ENCODE data around the gene EGLN1.
"Not testable (repeated sequence)": the region's sequence is repeated elsewhere in the genome, so short reads cannot be mapped to it uniquely, and the experiment has no call there.

EGLN1 gene

DNA sequence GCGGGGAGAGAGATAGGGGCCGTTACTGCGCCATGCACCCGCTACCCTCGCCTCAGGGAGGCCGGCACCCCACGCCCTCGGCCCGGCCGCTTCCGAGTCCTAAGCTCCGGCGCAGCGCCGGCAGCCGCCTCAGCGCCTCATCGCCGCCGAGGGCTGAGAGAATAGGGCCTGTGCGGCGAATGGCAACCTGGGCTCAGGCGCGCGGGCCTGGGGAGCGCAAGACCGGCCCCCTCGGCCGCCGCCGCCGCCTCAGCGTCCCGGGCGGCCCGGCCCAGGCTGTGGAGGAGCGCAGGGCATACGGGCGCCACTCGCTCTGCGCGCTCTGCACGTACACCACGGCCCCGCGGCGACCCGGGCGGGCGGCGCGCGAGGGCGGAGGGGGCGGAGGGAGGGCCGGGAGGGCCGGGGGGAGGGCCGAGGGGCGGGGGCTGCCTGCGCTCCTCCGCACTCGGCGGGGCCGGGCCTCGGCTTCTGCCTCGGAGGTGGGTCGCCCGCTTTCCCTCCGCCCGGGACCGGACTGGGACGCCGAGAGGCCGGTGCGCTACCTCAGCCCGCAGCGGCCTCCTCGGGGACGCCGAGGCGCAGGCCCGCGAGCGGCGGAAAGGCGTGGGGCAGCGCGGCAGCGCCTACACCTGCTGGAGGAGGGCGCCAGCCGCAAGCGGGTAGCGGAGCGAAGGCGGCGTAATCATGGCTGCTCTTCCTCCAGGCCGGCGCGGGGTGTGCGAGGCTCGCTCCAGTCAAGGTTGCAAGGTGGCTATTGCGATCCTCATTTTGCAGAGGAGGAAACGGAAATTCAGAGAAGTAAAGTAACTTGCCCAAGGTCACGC lies at the start of gene EGLN1:
TSS of gene EGLN1 (minus strand) at position 317 of the 827 bp plus-strand sequence. CDS start 399 bp downstream, outside the sequence.
- DNase-seq, result peak; percentile 42 to 82 (median 58)

DNA sequence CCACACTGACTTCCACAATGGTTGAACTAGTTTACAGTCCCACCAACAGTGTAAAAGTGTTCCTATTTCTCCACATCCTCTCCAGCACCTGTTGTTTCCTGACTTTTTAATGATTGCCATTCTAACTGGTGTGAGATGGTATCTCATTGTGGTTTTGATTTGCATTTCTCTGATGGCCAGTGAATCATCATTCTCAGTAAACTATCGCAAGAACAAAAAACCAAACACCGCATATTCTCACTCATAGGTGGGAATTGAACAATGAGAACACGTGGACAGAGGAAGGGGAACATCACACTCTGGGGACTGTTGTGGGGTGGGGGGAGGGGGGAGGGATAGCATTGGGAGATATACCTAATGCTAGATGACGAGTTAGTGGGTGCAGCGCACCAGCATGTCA lies 49.4 kb upstream of the EGLN1 start:
- DNase-seq, result not testable (repeated sequence)

GRCh38 chr1:231471027-231471426 lies 48.9 kb upstream of the EGLN1 start:
- not testable (repeated sequence) for DNase-seq

- no peak for DNase-seq
Observed at GRCh38 chr1:231467986-231468385, 45.9 kb upstream of the EGLN1 start.

- no peak for DNase-seq
Observed at GRCh38 chr1:231465051-231465450, 43.0 kb upstream of the EGLN1 start.

DNA sequence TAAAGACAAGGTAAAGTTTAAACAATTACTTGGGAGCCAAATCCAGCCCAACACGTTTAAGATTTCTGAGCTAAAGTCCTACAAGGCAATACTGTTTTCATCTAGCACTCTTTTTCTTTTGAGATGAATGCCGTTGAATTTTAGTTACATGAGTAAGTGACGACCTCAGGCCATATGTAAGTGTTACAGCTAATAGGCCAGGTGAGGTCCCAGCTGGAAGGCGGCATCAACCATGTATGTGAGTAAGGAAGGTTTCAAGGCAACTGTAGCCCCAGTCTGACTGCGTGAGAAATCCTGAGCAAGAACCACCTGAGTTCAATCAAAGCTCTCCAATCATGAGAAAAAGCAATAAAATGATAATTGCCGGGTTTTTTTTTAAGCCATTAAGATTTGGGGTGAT lies 41.5 kb upstream of the EGLN1 start:
- no peak for DNase-seq

GRCh38 chr1:231460614-231461013 lies 38.5 kb upstream of the EGLN1 start:
- no peak for DNase-seq

DNA sequence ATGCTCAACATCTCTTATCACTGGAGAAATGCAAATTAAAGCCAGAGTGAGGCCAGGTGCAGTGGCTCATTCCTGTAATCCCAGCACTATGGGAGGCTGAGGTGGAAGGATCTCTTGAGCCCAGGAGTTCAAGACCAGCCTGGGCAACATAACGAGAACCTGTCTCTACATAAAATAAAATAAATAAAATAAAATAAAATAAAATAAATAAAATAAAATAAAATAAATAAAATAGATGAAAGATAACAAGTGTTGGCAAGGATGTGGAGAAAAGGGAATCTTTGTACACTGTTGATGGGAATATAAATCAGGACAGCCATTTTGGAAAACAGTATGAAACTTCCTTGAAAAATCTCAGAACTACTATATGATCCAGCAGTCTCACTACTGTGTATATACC lies 37.4 kb upstream of the EGLN1 start:
- not testable (repeated sequence) for DNase-seq

GRCh38 chr1:231457956-231458355 lies 35.9 kb upstream of the EGLN1 start:
- DNase-seq, result not testable (repeated sequence)

DNA sequence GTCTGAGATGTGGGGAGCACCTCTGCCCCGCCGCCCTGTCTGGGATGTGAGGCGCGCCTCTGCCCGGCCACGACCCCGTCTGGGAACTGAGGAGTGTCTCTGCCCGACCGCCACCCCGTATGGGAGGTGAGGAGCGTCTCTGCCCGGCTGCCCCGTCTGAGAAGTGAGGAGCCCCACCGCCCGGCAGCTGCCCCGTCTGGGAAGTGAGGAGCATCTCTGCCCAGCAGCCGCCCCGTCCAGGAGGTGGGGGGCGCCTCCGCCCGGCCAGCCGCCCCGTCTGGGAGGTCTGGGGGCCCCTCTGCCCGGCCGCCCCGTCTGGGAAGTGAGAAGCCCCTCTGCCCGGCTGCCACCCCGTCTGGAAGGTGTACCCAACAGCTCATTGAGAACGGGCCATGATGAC lies 32.0 kb upstream of the EGLN1 start:
- not testable (repeated sequence) for DNase-seq

DNA sequence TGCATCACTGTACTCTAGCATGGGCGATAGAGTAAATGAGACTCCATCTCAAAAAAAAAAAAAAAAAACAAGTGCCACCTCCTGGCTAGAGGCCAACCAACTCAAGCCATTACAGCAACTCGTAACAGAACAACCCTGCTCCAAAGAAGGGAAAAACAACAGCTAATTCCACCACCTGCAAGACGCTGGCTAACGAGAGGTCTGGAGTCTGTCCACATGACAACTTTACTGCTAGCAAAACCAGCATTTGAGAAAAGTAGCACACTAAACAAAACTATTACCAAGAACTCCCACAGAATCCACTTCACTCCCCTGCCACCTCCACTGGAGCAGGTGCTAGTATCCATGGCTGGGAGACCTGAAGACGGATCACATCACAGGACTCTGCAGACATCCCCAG lies 24.1 kb upstream of the EGLN1 start:
- no peak for DNase-seq

DNA sequence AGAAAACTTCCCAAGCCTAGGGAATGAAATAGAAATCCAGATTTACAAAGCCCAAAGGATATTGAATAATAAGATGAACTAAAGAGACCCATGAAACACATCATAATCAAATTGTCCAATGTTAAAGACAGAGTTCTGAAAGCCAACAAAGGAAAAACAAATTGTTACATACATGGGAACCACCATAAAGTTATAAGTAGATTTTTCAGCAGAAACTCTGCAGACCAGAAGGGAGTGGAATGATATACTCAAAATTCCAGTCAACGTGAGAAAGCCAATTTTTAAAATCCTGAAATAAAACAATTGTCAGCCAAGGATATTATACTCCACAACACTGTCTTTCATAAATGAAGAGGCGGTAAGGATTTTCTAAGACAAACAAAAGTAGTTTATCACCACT lies 22.0 kb upstream of the EGLN1 start:
- no peak for DNase-seq

- no peak for DNase-seq
Observed at GRCh38 chr1:231443363-231443762, 21.3 kb upstream of the EGLN1 start.

DNA sequence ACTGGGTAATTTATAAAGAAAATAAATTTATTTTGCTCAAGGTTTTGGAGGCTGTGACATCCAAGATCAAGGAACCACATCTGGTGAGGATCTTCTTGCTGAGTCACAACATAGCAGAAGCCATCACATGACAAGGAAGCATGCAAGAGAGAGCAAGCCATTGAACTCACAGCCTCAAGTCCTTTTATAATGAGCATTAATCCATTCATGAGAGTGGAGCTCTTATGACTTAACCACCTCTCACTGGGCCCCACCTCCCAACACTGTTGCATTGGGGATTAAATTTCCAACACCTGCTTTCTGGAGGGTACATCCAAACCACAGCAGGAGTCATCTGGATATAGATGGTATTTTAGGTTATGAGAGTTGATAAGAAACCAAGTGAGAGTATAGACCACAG lies 20.6 kb upstream of the EGLN1 start:
- DNase-seq, result no peak

DNA sequence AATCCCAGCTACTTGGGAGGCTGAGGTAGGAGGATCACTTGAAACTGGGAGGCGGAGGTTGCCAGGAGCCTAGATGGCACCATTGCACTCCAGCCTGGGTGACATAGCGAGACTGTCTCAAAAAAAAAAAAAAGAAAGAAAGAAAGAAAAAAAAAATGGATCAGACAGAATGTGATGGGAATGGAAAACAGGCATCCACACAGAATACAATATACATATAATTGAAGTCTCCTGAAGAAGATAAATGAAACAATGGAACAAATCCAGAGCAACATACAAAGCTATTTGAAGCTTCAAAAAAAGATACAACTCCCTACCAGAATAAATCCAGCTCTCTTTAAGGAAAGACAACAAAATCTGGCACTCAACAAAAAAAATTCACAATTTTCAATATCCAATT lies 10.9 kb upstream of the EGLN1 start:
- DNase-seq, result no peak

DNA sequence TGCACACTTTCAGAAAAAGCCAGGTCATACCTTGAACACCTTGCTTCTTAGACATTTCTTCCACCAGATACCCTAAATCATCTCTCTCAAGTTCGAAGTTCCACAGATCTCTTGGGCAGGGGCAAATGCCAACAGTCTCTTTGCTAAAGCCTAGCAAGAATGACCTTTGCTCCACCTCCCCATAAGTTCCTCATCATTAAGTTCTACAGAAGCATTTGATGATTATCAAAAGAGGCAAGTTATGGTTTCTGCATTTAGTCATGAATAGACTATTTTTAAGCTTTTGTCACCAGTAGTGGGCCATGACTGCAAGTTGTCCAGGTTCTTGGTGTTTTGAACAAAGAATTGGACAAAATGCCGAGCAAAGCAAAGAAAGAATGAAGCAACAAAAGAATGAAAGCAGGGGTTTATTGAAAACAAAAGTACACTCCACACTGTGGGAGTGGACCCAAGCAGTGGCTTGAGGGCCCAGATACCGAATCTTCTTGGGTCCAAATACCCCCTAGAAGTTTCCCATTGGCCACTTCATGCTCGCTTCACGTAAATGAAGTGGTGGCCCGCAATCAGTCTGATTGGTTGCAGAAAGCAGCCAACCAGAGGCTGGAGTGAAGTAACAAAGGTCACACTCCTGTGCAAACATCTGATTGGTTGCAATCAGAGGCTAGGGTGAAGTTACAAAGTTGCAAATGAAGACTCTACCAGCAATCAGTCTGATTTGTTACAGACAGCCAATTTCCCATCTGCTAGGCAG lies 9.8 kb upstream of the EGLN1 start:
- DNase-seq, result no peak

DNA sequence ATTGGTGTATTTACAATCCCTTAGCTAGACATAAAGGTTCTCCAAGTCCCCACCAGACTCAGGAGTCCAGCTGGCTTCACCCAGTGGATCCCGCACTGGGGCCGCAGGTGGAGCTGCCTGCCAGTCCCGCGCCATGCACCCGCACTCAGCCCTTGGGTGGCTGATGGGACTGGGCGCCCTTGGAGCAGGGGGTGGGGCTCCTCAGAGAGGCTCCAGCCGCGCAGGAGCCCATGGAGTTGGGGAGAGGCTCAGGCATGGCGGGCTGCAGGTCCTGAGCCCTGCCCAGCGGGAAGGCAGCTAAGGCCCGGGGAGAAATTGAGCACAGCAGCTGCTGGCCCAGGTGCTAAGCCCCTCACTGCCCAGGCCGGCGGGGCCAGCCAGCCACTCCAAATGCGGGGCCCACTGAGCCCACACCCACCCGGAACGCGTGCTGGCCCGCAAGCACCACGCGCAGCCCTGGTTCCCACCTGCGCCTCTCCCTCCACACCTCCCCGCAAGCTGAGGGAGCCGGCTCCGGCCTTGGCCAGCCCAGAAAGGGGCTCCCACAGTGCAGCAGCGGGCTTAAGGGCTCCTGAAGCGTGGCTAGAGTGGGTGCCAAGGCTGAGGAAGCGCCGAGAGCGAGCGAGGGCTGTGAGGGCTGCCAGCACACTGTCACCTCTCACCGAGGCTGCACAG lies 8.7 kb upstream of the EGLN1 start:
- not testable (repeated sequence) for DNase-seq

DNA sequence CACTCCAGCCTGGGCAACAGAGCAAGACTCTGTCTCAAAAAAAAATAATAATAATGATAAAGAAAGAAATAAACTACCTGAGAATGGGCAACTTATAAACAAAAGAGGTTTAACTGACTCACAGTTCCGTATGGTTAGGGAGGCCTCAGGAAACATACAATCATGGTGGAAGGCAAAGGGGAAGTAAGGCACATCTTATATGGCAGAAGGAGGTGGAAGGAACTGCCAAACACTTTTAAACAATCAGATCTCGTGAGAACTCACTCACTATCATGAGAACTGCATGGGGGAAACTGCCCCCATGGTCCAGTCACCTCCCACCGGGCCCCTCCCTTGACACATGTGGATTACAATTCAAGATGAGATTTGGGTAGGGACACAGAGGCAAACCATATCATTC lies 6.3 kb upstream of the EGLN1 start:
- DNase-seq, result no peak

GRCh38 chr1:231424950-231425805 lies 3.1 kb upstream of the EGLN1 start:
- DNase-seq, result no peak

DNA sequence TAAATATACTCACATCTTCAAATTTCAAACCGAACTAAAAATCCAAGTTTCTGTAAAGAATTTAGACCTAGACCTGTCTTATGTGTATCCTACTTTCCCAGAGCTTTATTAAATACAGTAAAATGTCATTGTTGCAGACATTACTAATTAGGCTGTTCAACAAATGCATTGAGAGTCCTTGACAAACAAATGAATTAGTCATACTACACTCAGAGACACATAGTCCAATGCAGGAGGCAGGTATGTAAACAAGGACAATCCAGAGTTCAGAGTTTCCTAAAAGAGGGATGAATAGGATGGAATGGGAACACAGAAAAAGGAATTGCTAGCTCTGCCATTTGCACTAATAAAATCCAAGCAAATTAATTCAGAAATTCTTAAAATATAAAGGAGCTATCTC lies 1.6 kb upstream of the EGLN1 start:
- no peak for DNase-seq

DNA sequence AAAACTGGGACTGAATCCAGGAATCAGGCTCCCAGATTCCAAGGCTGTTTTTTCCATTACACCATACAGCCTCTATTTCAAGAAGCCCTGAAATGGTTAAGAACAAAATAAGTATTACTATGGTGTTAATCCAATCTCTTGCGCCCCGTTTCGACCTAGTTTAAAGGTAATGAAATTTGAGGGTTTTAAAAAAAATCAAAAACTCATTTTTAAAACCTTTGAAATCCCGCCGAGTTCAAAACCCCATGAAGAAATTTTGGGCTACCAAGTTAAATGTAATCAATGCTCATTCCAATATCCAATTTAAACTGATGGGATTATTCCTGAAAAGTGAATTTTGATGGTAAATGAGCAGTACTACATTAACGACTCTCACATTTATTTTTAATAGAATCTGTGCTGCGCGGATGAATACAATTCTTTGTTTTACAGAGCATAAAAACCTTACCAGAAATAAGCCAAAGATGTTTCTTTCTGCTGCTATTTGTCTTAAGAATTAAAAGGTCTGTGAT lies 767 bp upstream of the EGLN1 start:
- DNase-seq, result no peak

DNA sequence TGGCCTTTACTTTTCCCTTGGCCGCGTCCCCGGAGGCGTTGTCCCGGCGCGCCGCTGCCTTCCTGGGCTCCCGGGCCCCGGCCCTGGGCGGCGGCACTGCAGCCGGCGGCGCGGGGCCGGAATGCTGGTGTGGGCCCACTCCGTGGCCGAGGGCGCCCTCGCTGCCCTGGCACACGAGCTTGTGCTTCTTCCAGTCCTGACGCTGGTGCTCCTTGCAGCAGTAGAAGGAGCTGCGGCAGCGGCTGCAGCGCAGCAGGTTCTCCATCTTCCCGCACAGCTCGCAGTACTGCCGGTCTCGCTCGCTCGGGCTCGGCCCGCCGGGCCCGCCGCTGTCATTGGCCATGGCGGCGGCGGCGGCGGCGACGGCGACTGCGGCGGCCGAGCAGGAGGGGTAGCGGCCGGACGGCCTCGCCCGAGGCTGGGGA lies 529 bp downstream of the EGLN1 start:
- DNase-seq, result peak in 3 of 4 experiments; percentile 27 to 51 (median 40)

Measured in activated naive CD4-positive, alpha-beta T cell (primary cell).